HG03103 (cell line): ENCODE measurements around the gene PTGR1.
"Not testable (repeated sequence)": the region's sequence is repeated elsewhere in the genome, so short reads cannot be mapped to it uniquely, and the experiment has no call there.

Experiments used
- ATAC-seq: cut with Tn5 transposase; IDR thresholded peaks from one replicate; pipeline ENCODE4 v1.9.1; 2021; ENCODE audit warnings: low read depth; ENCODE audit not compliant: unreplicated experiment

Gene PTGR1

DNA sequence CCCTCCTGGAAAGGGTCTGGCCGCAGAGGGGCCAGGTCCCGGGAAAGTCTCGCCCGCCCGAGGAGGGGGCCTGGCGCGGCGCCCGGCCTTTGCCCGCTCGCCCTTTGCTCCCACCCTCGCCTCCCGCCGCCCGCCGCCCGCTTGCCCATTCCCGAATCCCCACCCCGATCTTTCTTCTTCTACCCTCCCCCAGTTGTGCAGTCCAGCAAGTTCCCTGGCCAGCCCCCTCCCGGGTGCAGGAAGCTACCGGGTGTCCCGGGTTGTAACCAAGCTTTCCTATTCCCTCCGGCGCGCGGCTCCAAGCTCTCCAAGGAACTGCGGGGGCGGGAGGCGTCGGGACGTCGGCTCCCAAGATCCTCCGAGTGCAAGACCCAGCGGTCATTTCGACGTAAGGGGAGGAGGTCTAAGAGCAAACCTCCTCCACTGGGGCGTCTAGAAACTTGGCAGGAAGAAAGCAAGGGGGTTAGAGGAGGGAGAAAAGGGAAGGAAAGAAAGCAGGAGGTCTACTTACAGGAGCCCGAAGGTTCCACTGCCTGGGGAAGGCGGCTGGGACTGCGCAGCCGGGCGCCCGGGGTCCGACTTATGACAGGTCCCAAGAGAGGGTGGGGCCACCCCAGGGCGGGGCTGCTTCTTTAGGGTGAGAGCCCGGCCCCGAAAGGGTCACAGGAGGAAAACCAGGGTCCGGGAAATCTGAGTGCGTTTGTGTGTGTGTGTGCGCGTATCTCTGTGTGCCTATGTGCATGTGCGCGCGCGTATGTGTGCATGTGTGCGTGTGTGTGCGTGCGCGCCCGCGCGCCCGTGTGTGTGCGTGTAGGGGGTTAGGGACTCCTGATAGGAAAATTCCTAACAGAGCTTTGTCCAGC lies at the start of gene PTGR1:
PTGR1 (minus strand) TSS at position 556 of the 863 bp plus-strand sequence. CDS start 2,225 bp downstream, outside the sequence.
- peak; percentile 38 for ATAC-seq

DNA sequence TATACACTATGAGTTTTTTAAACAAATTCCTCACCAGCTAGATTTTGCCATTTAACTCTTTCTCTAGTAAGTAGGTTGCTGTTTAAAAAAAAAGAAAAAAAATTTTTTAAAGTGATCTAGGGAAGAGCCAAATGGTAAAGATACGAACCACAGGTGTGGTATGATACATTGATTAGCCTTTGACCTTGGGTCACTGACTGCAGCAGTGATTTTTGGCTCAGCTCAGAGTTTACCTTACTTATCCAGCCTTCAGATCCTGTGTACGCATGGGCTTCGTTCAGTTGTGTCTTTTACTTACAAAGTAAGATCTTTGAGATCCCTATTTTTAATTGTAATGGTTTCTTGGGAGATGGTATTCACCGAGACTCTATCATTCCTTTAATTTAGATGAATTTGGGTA lies 49.6 kb upstream of the PTGR1 start:
- ATAC-seq = no peak

DNA sequence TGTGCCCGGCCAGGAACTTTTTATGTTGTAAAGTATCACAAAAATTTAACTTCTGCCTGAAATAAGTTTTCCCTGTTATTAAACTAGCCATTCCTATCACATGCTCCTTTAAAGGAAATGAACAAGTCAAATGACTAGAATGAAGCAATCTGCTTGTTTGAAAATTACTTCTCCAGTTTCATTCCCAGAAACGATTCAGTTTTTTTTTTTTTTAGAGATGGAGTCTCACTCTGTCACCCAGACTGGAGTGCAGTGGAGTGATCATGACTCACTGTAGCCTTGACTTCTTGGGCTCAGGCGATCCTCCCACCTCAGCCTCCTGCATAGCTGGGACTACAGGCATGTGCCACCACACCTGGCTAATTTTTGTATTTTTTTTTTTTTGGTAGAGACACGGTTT lies 48.6 kb upstream of the PTGR1 start:
- no peak for ATAC-seq

DNA sequence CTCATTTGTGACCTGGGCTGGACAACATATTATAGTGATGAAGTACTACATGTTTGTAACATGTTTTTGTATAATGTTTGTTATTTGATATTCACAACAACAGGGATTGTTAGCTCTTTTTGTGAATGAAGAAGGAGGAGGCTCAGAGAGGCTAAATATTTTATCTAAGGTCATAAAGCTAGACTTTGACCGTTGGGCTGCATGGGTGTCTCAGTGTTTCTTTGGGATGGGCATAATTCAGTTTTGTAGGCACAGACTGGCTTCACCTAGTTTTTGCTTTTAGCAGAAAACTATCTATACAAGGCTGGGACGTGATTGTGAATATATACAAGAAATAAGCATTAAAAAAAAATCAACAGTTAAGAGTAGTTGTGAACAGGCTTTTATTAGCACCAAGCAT lies 47.0 kb upstream of the PTGR1 start:
- ATAC-seq = no peak

DNA sequence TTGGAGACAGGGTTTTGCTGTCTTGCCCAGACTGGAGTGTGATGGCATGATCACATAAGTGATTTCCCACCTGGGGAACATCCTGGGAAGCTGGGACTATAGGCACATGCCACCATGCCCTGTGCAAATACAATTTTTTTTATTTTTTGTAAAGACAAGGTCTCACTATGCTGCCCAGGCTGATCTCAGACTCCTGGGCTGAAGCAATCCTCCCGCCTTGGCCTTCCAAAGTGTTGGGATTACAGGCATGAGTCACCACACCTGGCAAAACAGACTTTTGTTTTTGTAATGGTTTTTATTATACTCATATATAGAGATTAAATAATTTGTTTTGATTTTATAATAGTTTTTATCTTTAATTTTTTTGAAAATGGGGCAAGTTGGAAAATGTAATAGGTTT lies 46.4 kb upstream of the PTGR1 start:
- ATAC-seq = no peak

DNA sequence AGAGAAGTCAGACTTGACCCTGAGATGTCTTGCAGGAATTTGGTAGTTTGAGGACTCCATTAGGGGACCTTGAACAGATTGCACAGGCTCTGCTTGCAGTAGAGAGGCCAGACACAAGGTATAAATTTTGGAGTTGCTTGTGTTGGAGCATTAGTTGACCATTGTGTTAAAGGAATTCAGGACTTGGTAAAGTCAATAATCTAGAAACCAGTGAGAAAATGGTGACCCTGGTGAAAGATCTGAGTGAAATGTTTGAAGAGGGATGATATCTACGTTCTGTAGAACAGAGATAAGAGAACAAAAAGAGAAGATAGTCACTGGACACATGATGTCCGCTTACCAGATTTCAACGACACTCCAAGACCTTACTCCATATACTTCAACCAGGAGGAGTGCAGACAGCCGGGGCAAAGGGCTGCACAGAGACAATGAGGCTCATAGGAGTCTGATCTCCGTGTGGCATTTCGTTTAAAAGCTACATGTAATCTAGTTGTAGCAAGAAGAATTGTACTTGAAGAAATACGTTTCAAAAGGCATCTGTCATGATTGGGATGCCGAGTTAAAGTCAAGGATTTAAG lies 44.8 kb upstream of the PTGR1 start:
- no peak for ATAC-seq

DNA sequence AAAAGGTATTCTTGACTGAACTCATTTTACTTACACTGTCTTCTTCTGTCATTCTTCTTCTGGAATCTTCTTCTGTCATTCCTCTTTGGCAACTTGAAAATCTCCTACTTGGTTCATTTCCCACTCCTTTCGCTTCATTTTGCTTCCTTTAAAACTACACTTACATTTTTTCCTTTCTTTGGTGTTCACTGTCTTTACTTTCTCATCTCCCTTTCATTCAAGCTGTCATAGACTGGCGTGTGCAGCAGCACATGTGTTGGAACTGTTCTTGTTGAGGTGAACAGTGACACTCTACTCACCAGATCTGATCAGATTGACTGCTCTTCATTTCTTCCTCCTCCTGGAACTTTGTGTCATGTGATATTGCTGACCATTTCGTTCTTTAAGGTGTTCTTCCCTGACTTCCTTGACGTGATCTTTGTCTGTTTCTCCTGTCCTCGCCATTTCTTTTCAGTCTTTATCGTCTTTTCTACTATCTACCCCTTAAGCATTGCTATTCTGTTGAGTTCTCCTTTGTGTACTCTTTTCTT lies 38.0 kb upstream of the PTGR1 start:
- no peak for ATAC-seq

DNA sequence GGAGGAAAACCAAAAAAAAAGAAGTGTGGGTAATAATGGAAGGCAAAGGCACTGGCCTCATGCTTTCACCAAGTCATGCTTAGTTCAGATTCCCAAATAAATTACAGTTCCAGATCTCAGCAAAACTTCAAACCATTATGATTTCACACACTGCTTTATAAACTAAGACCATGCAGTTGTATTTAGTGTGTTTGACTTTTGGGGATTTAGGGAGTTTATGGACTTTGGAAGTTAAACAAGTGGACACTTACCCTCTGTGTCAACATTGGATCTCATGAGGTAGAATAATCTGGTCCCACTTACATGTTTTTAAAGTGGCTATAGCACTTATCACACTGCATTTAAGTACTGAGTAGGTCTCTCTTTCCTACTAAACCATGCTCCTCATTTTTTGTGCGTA lies 35.4 kb upstream of the PTGR1 start:
- ATAC-seq = no peak

DNA sequence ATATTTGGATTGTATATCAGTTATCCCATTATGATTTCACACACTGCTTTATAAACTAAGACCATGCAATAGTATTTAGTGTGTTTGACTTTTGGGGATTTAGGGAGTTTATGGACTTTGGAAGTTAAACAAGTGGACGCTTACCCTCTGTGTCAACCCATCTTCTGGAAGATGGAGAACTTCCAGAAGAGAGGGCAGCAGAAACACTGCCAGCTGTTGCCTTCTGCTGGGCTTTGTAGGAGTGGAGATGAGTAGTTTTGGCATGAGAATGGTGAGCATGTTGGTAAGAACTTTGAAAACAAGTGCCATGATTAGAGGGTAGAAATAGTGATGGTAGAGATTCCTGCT lies 33.9 kb upstream of the PTGR1 start:
- no peak for ATAC-seq

DNA sequence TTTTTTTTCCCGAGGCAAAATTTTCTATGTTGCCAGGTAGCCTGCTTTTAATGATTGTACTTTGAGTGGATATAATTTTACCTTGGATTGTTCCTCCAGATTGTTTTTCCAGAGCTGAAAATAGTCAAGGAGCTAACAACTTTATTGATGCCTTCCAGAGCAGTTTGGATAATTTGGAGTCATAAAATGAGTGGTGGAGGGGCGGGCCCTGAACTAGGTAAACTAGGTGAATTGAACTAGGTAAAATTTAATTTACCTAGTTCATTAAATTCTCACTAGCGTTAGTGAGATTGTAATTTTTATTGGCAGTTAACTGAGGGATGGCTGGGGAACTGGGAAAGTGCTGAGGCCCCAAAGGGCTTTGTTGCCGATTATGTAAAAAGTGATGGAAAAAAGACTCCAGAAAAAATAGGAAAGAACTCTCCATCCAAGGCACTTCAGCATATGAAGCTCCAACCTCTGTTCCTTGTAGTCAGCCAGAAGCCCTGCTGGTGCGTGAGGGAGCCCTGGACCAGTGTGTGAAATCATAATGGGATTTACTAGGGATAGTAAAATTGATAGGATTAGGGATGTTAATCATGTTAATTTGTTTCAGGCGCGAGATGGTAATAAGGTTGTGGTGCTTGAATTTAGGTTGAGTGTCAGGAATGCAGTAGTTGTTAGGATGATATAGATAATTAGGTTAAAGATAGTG lies 33.4 kb upstream of the PTGR1 start:
- no peak for ATAC-seq

DNA sequence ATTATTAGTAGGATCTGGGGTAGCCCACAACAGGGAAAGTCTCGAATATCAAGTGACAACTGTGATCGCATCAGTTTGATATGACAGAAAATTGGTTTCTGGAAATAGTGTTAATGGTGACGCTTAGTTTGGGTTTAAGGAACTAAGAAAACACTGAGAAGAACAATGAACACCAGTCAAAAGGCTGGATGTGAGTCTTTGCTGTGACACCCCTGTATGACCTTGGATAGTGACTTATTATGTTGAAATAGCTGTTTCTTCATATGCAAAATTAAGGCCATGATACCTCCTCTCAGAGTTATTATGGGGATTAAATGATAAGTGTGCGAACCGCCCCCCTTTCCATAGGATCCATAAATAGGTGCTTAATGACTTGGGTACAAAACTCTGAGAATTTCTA lies 32.6 kb upstream of the PTGR1 start:
- ATAC-seq = no peak

DNA sequence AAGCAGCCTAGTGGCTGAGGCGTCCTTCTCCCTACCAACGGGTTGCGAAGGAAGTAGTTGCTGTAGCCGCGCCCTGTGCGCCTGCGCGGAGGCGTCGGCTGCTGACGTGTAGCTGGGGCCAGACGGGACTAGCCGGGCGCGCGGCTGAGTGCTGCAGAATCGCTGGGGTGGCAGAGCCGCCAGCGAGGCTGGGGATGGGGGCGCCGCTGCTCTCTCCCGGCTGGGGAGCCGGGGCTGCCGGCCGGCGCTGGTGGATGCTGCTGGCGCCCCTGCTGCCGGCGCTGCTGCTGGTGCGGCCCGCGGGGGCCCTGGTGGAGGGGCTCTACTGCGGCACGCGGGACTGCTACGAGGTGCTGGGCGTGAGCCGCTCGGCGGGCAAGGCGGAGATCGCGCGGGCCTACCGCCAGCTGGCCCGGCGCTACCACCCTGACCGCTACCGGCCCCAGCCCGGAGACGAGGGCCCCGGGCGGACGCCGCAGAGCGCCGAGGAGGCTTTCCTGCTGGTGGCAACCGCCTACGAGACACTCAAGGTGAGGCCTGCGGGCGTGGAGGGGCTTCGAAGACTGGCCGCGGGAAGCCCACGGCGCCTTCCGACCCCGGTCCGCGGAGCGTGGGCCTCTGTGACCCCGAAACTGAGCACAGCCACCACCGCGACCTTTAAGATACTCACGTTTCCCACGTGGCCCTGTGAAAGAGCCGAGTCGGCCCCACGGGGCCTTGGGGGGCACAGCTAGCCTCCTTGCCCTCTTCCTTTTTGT lies 31.9 kb upstream of the PTGR1 start, which contains the start of gene DNAJC25:
DNAJC25 (plus strand) TSS at position 121 of the 758 bp plus-strand sequence; CDS start at position 195, 74 bp downstream.
- peak; percentile 95 for ATAC-seq

DNA sequence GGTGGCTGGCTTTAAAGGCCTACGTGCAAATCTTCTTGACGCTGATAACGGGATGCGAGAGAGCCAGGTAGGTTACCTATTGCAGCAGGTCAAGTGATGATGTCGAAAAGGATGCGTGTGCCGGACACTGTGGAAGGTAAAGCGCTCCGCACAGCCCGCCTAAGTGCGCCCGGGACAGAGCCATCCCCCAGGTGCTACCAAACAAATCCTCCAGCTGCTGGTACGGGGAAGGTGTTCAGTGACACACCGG lies 31.4 kb upstream of the PTGR1 start:
- ATAC-seq = no peak

DNA sequence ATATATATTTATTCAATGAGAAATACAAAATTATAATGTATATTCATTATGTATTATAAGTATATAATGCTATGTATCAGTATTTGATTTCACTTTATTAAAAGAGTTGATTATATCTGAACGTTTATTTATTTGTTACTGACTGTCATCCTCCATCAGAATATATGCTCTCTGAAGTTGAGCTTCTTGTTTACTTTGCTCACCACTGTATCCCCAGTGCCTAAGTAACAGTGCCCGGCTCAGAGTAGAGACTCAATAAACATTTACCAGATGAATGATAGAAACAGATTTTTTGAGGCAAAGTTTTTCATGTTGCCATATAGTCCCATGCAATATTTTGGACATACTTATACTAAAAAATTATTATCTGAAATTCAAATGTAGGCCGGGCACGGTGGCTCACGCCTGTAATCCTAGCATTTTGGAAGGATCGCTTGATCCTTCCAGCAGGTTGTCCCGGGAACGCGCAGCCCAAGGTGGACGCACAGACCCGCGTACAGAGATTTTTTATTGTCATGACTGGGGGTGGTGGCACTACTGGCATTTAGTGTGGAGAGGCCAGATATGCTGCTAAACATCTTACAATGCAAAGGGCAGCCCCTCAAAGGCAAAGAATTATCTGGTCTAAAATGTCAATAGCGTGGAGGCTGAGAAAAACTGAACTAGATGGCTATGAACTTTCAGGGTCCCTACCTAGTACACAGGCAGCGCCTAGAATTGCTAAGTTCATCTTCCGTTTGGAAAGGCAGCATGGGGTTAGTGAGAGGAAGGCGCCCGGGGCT lies 30.9 kb upstream of the PTGR1 start:
- ATAC-seq = peak; percentile 12

DNA sequence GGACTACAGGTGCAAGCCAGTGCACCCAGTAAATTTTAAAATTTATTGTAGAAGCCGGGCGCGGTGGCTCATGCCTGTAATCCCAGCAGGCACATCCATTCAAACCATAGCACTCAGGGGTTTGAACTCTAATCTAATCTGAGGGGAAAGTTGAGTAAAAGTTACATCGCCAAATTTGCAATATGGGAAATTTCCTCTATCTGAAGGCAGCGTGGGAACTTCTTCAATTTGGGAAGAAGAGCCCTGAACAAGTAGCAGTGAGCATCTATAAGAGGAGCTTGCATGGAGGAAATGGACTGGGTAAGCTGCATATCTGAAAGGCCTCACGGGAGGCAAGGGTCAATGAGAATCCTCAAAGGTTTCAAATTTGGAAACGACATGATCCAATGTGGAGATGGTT lies 29.0 kb upstream of the PTGR1 start:
- ATAC-seq = no peak

DNA sequence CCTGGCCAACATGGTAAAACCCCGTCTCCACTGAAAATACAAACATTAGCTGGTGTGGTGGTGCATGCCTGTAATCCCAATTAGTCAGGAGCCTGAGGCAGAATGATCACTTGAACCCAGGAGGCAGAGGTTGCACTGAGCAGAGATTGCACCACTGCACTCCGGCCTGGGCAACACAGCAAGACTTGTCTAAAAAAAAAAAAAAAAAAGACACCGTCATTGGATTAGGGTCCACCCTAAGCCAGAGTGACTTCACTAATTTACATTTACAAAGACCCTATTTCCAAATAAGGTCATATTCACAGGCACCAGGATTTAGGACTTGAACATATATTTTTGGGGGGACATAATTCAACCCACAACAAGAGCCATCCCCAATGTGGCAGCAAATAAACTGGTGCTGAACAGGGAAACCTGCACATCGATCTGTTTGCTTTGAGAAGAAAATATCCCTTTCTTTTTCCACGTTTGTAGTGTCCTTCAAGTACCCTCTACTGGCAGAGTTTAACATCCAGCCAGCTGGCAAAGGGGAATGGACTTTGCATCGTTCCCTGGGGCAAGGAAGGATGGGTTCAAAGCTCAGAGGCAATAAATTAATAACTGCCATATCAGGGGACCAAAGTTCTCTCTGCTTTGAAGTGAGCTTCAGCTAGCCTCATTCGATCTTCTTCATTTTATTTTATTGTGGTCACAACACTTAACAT lies 28.0 kb upstream of the PTGR1 start:
- ATAC-seq = no peak

DNA sequence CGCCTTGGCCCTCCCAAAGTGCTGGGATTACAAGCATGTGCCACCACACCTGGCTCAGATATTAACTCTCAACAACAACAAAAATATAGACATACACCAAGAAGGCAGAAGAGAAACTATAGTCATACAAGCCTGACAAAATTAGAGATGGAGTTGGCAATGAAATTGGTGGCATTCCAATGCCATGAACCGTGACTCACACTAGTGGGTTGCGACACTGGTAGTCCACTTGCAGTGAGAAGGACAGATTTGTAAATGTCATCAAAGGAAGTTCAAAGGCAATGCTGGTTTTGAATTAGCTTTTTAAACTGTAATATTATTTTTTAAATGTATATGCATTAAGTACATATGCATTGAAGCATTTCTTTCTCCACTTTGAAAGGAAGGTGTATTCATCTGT lies 23.2 kb upstream of the PTGR1 start:
- ATAC-seq = no peak

DNA sequence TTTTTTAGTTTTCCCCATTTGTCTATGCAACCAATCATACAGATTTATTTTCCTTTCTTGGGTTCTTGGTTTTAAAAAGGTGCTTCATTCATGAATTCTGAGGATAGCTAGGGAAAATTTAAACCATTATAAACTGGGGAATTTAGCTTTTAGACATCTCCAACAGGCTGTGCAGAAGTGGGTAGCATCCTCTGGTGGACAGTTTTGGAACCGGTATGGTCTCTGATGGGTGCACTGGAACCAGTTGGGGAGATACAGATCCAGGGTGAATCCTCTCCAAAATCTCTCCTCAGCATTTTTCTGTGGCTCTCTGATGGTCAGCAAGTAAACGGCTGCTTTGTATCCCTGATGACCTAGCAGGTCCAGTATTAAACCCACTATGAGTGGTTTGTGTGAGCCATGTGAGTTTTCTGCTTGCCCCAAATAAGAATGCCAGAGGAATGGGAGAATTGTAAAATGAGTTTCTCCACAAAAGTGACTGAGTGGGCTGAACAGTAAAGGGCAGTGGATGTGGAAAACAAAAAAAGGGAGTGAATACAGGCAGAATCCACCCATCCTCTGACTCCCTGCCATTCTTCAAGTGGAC lies 22.5 kb upstream of the PTGR1 start:
- no peak for ATAC-seq

DNA sequence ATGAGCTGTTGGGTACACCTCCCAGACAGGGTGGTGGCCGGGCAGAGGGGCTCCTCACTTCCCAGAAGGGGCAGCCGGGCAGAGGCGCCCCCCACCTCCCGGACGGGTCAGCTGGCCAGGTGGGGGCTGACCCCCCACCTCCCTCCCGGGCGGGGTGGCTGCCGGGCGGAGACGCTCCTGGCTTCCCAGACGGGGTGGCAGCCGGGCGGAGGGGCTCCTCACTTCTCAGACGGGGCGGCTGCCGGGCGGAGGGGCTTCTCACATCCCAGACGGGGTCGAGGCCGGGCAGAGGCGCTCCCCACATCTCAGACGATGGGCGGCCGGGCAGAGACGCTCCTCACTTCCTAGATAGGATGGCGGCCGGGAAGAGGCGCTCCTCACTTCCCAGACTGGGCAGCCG lies 17.9 kb upstream of the PTGR1 start:
- not testable (repeated sequence) for ATAC-seq
